Left lobe of liver (tissue), 2 donors: Measurements from ENCODE around the gene IQCE. TPM values are rescaled to one million over a fixed set of nuclear protein-coding genes. Genes with fewer than 3 reads are reported as not detected.
A peak's percentile ranks its signal among the peaks of the same experiment; 100 is the strongest.

Experiments
- ATAC-seq: fragments of 200-7000 bp; cut with Tn5 transposase; one replicate; pipeline ENCODE4 v1.9.1; 2020; ENCODE audit warnings: mild to moderate bottlenecking, moderate library complexity
- DNase-seq: peaks from one replicate; pipeline ENCODE4 v3.0.0-alpha.2; 2020; ENCODE audit warnings: low spot score
- total RNA-seq: library from RNA; stranded (reverse); gene quantifications from one replicate; pipeline ENCODE4 v1.2.1, GENCODE V29; 2021
- donor health status: DM: no; HTN: no; CAD: no; lungs with moderate emphysema.
- donor health status: DM: no; HTN: yes; CAD: no.

The IQCE gene
- total RNA-seq, 1 donor from 2014 or later: 5.7 TPM

DNA sequence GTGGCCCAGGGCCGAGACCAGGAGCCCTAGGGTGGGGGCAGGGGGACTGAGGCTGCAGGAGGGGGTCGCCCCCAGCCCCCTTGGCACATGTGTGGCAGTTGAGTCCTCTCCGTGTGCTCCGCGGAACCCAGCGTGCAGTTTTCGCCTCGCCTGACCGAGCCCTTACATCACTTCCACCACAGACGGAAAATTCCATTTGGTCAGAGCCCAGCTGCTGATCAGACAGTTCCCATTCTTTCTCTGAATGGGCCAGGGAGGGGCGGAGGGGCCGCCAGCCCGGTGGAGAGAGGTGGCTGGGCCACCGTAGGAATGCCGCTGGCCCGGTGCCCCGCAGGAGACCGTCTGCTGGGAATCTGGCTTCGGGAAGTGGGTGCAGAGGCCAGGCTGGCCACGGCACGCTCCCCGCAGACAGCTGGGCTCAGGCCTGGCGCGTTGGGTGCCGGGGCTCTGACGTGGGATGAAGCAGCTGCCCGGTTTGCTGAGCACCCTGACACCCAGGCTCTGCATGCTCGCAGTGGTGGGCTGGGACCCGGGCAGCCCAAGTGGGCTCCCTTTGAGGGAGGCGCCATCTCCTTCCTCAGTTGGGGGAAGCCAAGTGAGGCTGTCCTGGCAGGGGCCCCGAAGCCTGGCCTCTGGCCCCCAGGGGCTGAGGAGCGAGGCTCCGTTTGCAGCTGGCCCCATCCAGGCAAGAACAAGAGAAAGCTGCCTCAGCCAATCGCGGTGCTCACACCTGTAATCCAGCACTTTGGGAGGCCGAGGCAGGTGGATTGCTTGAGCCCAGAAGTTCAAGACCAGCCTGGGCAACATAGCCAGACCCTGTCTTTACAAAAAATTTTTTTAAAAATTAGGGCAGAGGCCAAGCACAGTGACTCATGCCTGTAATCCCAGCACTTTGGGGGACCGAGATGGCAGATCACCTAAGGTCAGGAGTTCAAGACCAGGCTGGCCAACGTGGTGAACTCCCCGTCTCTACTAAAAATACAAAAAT is 82.9 kb downstream of the IQCE start:
- DNase-seq: peak; percentile 96
- peak; percentile 58 for ATAC-seq

GRCh38 chr7:2643386-2644219 is 84.8 kb downstream of the IQCE start:
- no peak for ATAC-seq
- DNase-seq: no peak

DNA sequence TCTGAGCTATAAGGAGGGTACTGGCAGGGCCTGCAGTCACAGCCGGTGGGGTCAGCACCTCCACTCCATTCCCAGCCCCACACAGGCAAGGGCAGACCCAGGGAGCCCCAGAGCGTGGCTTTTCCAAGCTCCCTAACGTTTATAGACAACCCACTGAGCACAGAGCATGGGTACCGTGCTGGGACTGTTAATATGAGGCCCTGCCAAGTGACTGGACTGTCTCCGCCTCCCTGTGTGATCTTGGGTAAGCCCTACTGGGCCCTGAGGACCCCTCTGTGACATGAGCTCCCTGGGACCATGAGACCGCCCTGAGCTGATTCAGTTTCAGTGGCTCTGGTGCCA is 85.4 kb downstream of the IQCE start:
- DNase-seq: no peak
- ATAC-seq: no peak

- ATAC-seq: no peak
- DNase-seq: no peak
Observed at GRCh38 chr7:2644562-2645273, 85.9 kb downstream of the IQCE start.

GRCh38 chr7:2645274-2645868 is 86.6 kb downstream of the IQCE start:
- ATAC-seq (no peak), DNase-seq (no peak)

GRCh38 chr7:2646336-2646679 is 87.5 kb downstream of the IQCE start:
- DNase-seq (no peak), ATAC-seq (no peak)

GRCh38 chr7:2646680-2647571 is 88.1 kb downstream of the IQCE start:
- DNase-seq (no peak), ATAC-seq (no peak)

DNA sequence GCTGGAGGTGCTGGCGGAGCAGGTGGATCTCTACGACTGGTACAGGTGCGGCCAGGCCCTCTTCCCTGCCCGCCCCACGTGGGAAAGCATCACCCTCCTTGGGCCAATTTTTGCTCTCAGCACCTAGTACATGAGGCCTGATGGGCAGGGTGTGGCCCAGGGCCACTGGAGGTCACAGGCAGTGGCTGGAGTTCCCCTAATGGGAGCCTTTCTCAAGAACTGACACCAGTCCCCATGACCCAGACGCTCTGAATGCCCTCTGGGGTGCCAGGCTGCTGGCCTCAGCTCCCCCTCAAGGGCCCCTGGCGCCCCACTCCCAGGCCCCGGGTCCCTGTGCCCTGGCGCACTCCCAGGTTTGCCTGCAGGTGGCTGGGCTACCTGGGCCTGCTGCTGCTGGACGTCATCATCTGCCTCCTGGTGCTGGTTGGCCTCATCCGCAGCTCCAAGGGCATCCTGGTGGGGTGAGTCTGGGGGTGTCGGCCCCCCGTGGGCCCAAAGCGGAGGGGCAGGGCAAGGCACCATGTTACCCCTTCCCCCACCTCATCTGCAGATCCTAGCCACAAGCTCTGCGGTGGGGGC is 88.9 kb downstream of the IQCE start:
- DNase-seq (no peak), ATAC-seq (peak; percentile 35)

DNA sequence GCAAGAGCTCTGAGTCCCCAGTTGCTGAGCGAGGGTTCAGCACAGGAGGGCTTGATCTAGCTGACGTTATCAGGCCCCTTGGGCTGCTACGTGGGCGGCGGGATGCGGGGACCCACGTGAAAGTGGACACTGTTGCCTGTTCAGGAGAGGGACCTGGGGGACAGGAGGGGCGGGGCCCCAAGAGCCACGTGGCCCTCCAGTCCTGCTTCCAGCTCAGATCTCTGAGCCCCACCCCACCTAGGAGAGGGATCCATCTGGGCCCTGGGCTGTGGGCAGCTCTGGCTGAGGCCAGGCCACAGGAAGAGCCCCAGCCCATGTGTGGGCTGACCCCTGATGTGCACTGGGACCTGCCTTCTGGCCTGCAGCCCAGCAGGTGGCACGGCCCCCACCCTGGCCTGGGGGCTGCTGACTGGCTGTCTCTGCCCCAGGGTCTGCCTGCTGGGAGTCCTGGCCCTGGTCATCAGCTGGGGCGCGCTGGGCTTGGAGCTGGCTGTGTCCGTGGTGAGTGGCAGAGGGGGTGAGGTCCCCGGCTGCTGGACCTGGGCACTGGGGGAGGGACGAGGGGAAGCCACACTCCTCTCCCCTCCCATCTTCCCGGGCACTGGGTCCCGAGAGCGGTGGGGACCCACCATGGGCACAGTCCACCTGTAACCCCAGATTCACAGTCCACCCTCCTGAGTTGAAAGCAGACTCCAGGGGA is 90.5 kb downstream of the IQCE start:
- ATAC-seq (no peak), DNase-seq (no peak)

GRCh38 chr7:2649991-2650390 is 91.2 kb downstream of the IQCE start:
- DNase-seq (no peak), ATAC-seq (no peak)

DNA sequence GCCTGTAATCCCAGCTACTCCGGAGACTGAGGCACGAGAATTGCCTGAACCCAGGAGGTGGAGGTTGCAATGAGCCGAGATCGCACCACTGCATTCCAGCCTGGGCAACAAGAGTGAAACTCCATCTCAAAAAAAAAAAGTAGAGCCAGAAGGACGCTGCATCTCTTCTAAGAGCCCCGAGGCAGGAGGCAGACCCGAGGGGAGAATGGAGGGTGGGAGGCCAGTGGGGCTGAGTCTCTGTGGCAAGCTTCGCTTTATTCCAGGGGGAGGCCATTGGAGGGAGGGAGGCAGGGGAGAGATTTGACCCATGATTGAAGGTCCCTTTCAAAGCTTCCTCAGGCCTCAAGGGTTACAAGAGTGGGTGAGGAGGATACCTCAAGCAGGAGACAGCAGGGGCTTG is 91.7 kb downstream of the IQCE start:
- ATAC-seq (no peak), DNase-seq (no peak)

DNA sequence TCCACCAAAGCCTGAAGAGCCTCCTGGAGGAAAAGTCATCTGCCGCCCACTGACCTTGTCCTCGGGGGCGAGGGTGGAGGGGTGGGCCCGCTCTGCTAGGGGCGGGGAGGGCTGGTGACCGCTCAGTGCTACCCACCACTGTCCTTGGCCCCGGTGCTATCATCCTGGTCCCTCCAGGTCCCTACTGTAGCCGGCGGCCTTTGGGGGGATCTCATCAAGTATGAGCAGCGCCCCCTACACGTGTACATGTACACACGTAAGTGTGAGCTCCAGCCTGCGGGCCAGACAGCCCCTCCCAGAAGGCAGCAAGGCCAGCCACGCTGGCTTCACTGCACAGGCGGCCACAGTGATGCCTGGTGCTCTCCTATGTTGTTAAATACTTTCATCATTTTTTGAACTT is 92.6 kb downstream of the IQCE start:
- DNase-seq (no peak), ATAC-seq (no peak)

DNA sequence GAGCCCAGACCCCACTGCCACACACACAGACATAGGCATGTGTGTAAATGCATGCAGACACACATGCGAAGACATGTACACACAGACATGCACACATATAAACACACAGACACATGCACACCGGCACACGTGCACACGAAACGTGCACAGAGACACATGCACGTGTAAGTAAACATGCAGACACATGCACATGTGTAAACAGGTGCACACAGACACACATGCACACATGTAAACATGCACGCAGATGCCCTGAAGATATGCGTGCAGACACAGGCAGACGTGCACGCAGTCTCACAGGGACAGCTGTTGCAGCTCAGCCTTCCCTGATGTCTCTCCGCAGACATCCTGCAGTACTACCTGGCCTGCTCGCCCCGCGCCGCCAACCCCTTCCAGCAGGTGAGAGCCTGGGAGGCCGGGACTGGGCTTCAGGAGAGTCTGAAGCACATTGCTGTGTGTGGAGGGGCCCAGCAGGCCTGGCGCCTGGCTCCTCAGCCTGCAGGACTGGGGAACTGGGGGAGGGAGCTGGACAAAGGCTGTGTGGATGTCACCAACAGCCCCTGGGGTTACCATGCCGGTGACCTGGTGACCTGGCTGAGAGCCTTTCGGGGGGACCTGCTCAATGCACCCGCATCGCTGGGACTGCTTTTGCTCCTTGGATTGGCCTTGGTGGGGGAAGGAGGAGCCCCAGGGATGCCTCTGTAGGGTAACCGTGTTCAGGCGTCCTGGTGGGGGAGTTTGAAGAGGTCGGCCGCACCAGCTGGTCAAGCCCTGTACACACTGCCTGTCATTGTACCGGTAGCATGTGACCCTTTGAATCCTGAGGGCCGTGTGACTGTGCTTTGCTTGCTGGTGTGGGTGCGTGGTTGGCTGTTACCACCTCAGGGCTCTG is 93.3 kb downstream of the IQCE start:
- ATAC-seq (no peak), DNase-seq (no peak)

DNA sequence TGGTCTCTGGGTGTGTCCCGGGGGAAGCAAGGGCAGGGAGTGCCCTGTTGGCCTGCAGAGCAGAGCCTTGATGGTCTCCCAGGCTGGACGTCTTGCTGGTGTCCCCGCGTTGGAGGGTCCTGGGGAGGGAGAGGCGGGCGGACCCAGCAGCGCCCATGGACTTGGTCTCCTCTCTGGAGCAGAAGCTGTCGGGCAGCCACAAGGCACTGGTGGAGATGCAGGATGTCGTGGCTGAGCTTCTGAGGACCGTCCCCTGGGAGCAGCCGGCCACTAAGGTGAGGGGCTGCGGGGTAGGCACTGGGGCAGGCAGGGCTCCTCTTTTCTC is 93.9 kb downstream of the IQCE start:
- ATAC-seq (no peak), DNase-seq (no peak)

- ATAC-seq: no peak
- no peak for DNase-seq
Observed at GRCh38 chr7:2654059-2654458, 95.3 kb downstream of the IQCE start.

- no peak for DNase-seq
Observed at GRCh38 chr7:2655870-2656614, 97.3 kb downstream of the IQCE start.

DNA sequence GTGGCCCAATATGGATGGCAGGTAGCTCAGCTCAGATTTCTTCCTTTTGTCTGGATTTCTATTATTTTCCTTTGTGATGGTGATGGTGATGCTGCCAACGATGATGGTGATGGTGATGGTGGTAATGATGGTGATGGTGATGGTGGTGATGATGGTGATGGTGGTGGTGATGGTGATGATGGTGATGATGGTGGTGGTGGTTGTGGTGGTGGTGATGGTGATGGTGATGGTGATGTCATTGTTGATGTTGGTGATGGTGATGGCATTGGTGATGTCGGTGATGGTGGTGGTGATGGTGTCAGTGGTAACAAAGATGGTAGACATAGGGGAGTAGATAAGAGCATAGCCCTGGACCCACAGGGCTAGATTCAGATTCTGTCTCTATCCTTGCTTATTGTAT is 98.4 kb downstream of the IQCE start:
- no peak for ATAC-seq

More at GRCh38 chr7:2655870-2656614, 97.3 kb downstream of the IQCE start:
- no peak for ATAC-seq

More for the DNA sequence above, 98.4 kb downstream of the IQCE start:
- no peak for DNase-seq
